Epithelial cell of esophagus (primary cell): Measurements from ENCODE around the gene RIT1.

ENCODE experiments used
- DNase-seq: peaks from one replicate; pipeline ENCODE4 v3.0.0; 2010; ENCODE audit warnings: low read depth
- H3K4me3 ChIP-seq: 2 replicates; pipeline ENCODE4 v1.5.1; 2011; ENCODE audit warnings: mild to moderate bottlenecking, low read length, control low read depth
- CTCF ChIP-seq: IDR thresholded peaks from 2 replicates; pipeline ENCODE4 v1.5.1; 2011; ENCODE audit warnings: low read depth, mild to moderate bottlenecking, low read length, control low read depth, inconsistent platforms; ENCODE audit not compliant: insufficient read depth; ENCODE audit errors: missing control alignments

RIT1 gene

GRCh38 chr1:155859881-155860871 is 51.0 kb downstream of the RIT1 start:
- H3K4me3 ChIP-seq: no peak overlapping the region
- no peak for DNase-seq
- no peak for TF ChIP-seq CTCF

- DNase-seq: peak; percentile 96
- H3K4me3 ChIP-seq: peak within 1 kb of the TSS; percentile 65
- no peak for TF ChIP-seq CTCF
Measured at GRCh38 chr1:155859234-155859829, 51.8 kb downstream of the RIT1 start, which contains the start of gene SYT11. TSS of gene SYT11 (plus strand) at chr1:155859567. CDS start at chr1:155859762, 195 bp downstream.

GRCh38 chr1:155858800-155859233 is 52.3 kb downstream of the RIT1 start:
- H3K4me3 ChIP-seq: peak overlapping the region; percentile 65
- peak; percentile 45 for DNase-seq
- no peak for TF ChIP-seq CTCF

GRCh38 chr1:155856975-155857930 is 53.9 kb downstream of the RIT1 start, which contains the start of gene GON4L:
TSS of gene GON4L (minus strand) at chr1:155857214. CDS start at chr1:155853780, 3,434 bp downstream.
- peak; percentile 95 for DNase-seq
- peak within 1 kb of the TSS; percentile 97 for H3K4me3 ChIP-seq
- TF ChIP-seq CTCF: no peak

GRCh38 chr1:155856257-155856974 is 54.7 kb downstream of the RIT1 start:
- TF ChIP-seq CTCF: no peak
- H3K4me3 ChIP-seq: peak overlapping the region; percentile 97
- DNase-seq: no peak

- no peak for DNase-seq
- H3K4me3 ChIP-seq: no peak overlapping the region
- no peak for TF ChIP-seq CTCF
Measured at GRCh38 chr1:155850345-155850744, 60.8 kb downstream of the RIT1 start.
